Measurements from ENCODE around the gene SLC35A3.

DNA sequence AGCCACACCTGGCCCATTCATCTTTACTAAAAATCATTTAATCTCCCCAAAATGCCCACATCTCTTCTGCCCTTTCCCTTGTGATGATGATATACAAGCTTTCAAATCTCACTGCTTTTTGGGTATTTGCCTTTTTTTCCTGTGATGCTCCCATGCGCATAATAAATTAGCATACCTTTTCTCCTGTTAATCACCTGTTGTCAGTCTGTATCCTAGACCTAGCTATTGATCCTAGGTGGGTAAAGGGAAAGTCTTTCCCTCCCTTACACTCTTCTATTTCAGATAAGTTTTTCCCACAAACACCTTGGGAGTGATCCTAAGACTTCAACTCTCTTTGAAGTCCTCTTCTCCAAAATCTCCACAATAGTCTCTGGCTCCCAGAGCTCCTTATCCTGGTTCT, 12.0 kb upstream of the SLC35A3 start:
- TF ChIP-seq POLR2A (IDR thresholded peaks at IDR 0.05) (no peak), POLR2AphosphoS5 (IDR thresholded peaks at IDR 0.05) (no peak)
- TF ChIP-seq, protein P1, sequence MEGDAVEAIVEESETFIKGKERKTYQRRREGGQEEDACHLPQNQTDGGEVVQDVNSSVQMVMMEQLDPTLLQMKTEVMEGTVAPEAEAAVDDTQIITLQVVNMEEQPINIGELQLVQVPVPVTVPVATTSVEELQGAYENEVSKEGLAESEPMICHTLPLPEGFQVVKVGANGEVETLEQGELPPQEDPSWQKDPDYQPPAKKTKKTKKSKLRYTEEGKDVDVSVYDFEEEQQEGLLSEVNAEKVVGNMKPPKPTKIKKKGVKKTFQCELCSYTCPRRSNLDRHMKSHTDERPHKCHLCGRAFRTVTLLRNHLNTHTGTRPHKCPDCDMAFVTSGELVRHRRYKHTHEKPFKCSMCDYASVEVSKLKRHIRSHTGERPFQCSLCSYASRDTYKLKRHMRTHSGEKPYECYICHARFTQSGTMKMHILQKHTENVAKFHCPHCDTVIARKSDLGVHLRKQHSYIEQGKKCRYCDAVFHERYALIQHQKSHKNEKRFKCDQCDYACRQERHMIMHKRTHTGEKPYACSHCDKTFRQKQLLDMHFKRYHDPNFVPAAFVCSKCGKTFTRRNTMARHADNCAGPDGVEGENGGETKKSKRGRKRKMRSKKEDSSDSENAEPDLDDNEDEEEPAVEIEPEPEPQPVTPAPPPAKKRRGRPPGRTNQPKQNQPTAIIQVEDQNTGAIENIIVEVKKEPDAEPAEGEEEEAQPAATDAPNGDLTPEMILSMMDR (IDR thresholded peaks at IDR 0.05 in 8 of 11, conservative IDR thresholded peaks at IDR 0.05 in 3 of 11): no peak
